HCT116 (cell line): Measurements from ENCODE around the gene PRKN. TPM values are rescaled to one million over a fixed set of nuclear protein-coding genes. Genes with fewer than 3 reads are reported as not detected.

ENCODE experiments used
- ATAC-seq: fragments of 200-7000 bp; cut with Tn5 transposase; 2 replicates; pipeline ENCODE4 v1.9.1; 2020; ENCODE audit warnings: mild to moderate bottlenecking, moderate library complexity
- BruUV-seq: library from RNA; stranded (reverse); fragments of 400-500 nt; replicated peaks from 2 replicates; lab custom pipeline; 2021; lab: Mats Ljungman, UMichigan
- CTCF ChIA-PET: fragments of 300-600 bp; sonication (Branson Sonifier 250); formaldehyde crosslinking; loops from one replicate; lab custom pipeline; 2021; ENCODE audit warnings: antibody characterized with exemption; lab: Charles Lee
- POLR2A ChIA-PET: fragments of 300-600, 350-600 bp; sonication (Branson Sonifier 250); formaldehyde crosslinking; loops from one replicate; lab custom pipeline; 2021; ENCODE audit warnings: antibody characterized with exemption; lab: Charles Lee
- RAD21 ChIA-PET, 2 experiments: fragments of 300-600 bp; sonication (Branson Sonifier 250); formaldehyde crosslinking; loops; one replicate each; lab custom pipeline; 2023; ENCODE audit warnings: low total read pairs in 2 of 2; ENCODE audit not compliant: uncharacterized antibody in 2 of 2, unreplicated experiment in 2 of 2, low non-redundant PET in 1 of 2; lab: Charles Lee
- DNase-seq: peaks from one replicate; pipeline ENCODE4 v3.0.0-alpha.2; 2010; ENCODE audit warnings: low read depth, low spot score
- H2AFZ ChIP-seq: fragments of 200-600 bp; shearing (Covaris generic), sonication (generic); 2 replicates; pipeline ENCODE4 v1.6.1; 2017; ENCODE audit warnings: low read depth, mixed run types, mixed read lengths, antibody characterized with exemption, low read length; ENCODE audit not compliant: poor library complexity, severe bottlenecking
- H3K27ac ChIP-seq: 2 replicates; pipeline ENCODE4 v1.5.1; 2012; ENCODE audit warnings: low read depth, low read length
- H3K27me3 ChIP-seq: fragments of 200-600 bp; sonication (generic); 2 replicates; pipeline ENCODE4 v1.6.1; 2016; ENCODE audit warnings: mixed run types, low read length, mixed read lengths; ENCODE audit not compliant: insufficient read depth
- H3K36me3 ChIP-seq, 2 experiments: fragments of 200-500 bp in 1 of 2; fragments of 200-600 bp in 1 of 2; sonication (Bioruptor generic) in 1 of 2; sonication (generic) in 1 of 2; 2 replicates each; pipeline versions ENCODE4 v1.5.1 to v1.6.1; 2014 to 2016; ENCODE audit warnings: low read length in 2 of 2, inconsistent platforms in 1 of 2, mixed read lengths in 1 of 2, mixed run types in 1 of 2; ENCODE audit not compliant: insufficient read depth in 2 of 2, control insufficient read depth in 1 of 2
- H3K4me1 ChIP-seq, 2 experiments: fragments of 200-600 bp in 1 of 2; sonication (generic) in 1 of 2; 2 replicates each; pipeline versions ENCODE4 v1.5.1 to v1.6.1; 2012 to 2017; ENCODE audit warnings: low read length in 2 of 2, inconsistent platforms in 1 of 2, mild to moderate bottlenecking in 1 of 2, mixed read lengths in 1 of 2, mixed run types in 1 of 2, moderate library complexity in 1 of 2; ENCODE audit not compliant: insufficient read depth in 2 of 2, control insufficient read depth in 1 of 2
- H3K4me2 ChIP-seq: fragments of 200-600 bp; sonication (generic); 2 replicates; pipeline ENCODE4 v1.6.1; 2017; ENCODE audit warnings: mixed run types, low read length, mixed read lengths
- H3K4me3 ChIP-seq, 2 experiments: fragments of 200-600 bp in 1 of 2; sonication (generic) in 1 of 2; replicated peaks in 1 of 2; 2 replicates each; pipeline ENCODE4 v1.5.1; 2011 to 2016; ENCODE audit warnings: low read length in 2 of 2, control low read depth in 1 of 2, low read depth in 1 of 2, mild to moderate bottlenecking in 1 of 2, mixed read lengths in 1 of 2, mixed run types in 1 of 2
- H3K79me2 ChIP-seq: fragments of 200-600 bp; sonication (generic); 2 replicates; pipeline ENCODE4 v1.6.1; 2017; ENCODE audit warnings: mild to moderate bottlenecking, mixed run types, low read length, moderate library complexity, mixed read lengths; ENCODE audit not compliant: insufficient read depth
- H3K9ac ChIP-seq: fragments of 200-600 bp; sonication (generic); 2 replicates; pipeline ENCODE4 v1.6.1; 2016; ENCODE audit warnings: low read length, mixed read lengths
- H3K9me2 ChIP-seq: fragments of 200-600 bp; sonication (generic), shearing (Covaris generic); 2 replicates; pipeline ENCODE4 v1.6.1; 2017; ENCODE audit warnings: mixed run types, mild to moderate bottlenecking, moderate library complexity; ENCODE audit not compliant: insufficient read depth
- H3K9me3 ChIP-seq, 2 experiments: fragments of 200-500 bp in 1 of 2; fragments of 200-600 bp in 1 of 2; sonication (Bioruptor generic) in 1 of 2; sonication (generic) in 1 of 2; 2 replicates each; pipeline ENCODE4 v1.6.1; 2014 to 2017; ENCODE audit warnings: low read length in 2 of 2, mixed read lengths in 2 of 2, inconsistent platforms in 1 of 2, low read depth in 1 of 2, mild to moderate bottlenecking in 1 of 2, mixed run types in 1 of 2, moderate library complexity in 1 of 2; ENCODE audit not compliant: control insufficient read depth in 1 of 2, insufficient read depth in 1 of 2
- H4K20me1 ChIP-seq: fragments of 200-600 bp; sonication (generic), shearing (Covaris generic); 2 replicates; pipeline ENCODE4 v1.6.1; 2017; ENCODE audit warnings: mixed run types, mild to moderate bottlenecking, moderate library complexity; ENCODE audit not compliant: insufficient read depth
- CBX3 ChIP-seq: IDR thresholded peaks from 2 replicates; pipeline ENCODE4 v1.6.1; 2012; ENCODE audit warnings: low read depth
- CEBPB ChIP-seq: IDR thresholded peaks from 2 replicates; pipeline ENCODE4 v1.6.1; 2012; ENCODE audit warnings: low read depth
- EGR1 ChIP-seq: IDR thresholded peaks from 2 replicates; pipeline ENCODE4 v1.6.1; 2012; ENCODE audit warnings: low read depth
- ELF1 ChIP-seq: IDR thresholded peaks from 2 replicates; pipeline ENCODE4 v1.6.1; 2012; ENCODE audit warnings: low read depth, borderline replicate concordance
- EZH2 ChIP-seq: fragments of 200-600 bp; sonication (generic); IDR thresholded peaks from 2 replicates; pipeline ENCODE4 v1.6.1; 2017; ENCODE audit warnings: antibody characterized with exemption, mixed run types
- EZH2phosphoT487 ChIP-seq: fragments of 200-600 bp; IDR thresholded peaks from 2 replicates; pipeline ENCODE4 v1.6.1; 2018; ENCODE audit warnings: antibody characterized with exemption, borderline replicate concordance
- FOSL1 ChIP-seq: IDR thresholded peaks from 2 replicates; pipeline ENCODE4 v1.6.1; 2012; ENCODE audit warnings: low read depth
- POLR2A ChIP-seq: IDR thresholded peaks from 2 replicates; pipeline ENCODE4 v1.7.0; 2011; ENCODE audit warnings: borderline replicate concordance; ENCODE audit not compliant: insufficient read depth, insufficient read length; ENCODE audit errors: extremely low read depth
- POLR2AphosphoS5 ChIP-seq: IDR thresholded peaks from 2 replicates; pipeline ENCODE4 v1.6.1; 2011; ENCODE audit warnings: mild to moderate bottlenecking, low read depth, low read length, moderate library complexity
- RAD21 ChIP-seq: IDR thresholded peaks from 2 replicates; pipeline ENCODE4 v1.6.1; 2012; ENCODE audit warnings: low read depth, mild to moderate bottlenecking
- SP1 ChIP-seq: IDR thresholded peaks from 2 replicates; pipeline ENCODE4 v1.6.1; 2012; ENCODE audit warnings: low read depth
- SRF ChIP-seq: IDR thresholded peaks from 2 replicates; pipeline ENCODE4 v1.6.1; 2012; ENCODE audit warnings: low read depth
- YY1 ChIP-seq: IDR thresholded peaks from 2 replicates; pipeline ENCODE4 v1.6.1; 2011; ENCODE audit warnings: low read length, low read depth, moderate library complexity, mild to moderate bottlenecking; ENCODE audit not compliant: insufficient replicate concordance; ENCODE audit errors: extremely low read depth
- ZFX ChIP-seq: fragments of 450-650 bp; IDR thresholded peaks from 2 replicates; pipeline ENCODE4 v1.6.1; 2017
- intact Hi-C: fragments of 100-400 bp; cut with micrococcal nuclease; formaldehyde crosslinking; loops from 2 replicates; pipeline ENCODE4 v1.10.0; 2022
- total RNA-seq: library from RNA; stranded (reverse); gene quantifications from one replicate; pipeline ENCODE4 v1.2.1, GENCODE V29; 2021; ENCODE audit not compliant: unreplicated experiment
- TF ChIP-seq, protein P1 (sequence below): IDR thresholded peaks from 2 replicates; pipeline ENCODE4 v1.6.1; 2011; ENCODE audit warnings: mild to moderate bottlenecking, low read length, moderate library complexity; ENCODE audit not compliant: insufficient replicate concordance; ENCODE audit errors: extremely low read depth
- TF ChIP-seq, protein P2 (sequence below), 3 experiments: fragments of 200-600 bp in 1 of 3; sonication (generic) in 1 of 3; IDR thresholded peaks in 2 of 3; conservative IDR thresholded peaks in 1 of 3; 2 replicates each; pipeline ENCODE4 v1.5.1; 2012 to 2017; ENCODE audit warnings: low read depth in 2 of 3, low read length in 2 of 3, antibody characterized with exemption in 1 of 3, borderline replicate concordance in 1 of 3, control low read depth in 1 of 3, mild to moderate bottlenecking in 1 of 3, mixed read lengths in 1 of 3, mixed run types in 1 of 3, moderate library complexity in 1 of 3; ENCODE audit not compliant: insufficient read depth in 1 of 3
- TF ChIP-seq, protein P3 (sequence below): IDR thresholded peaks from 2 replicates; pipeline ENCODE4 v1.6.1; 2012; ENCODE audit warnings: low read depth

Gene PRKN
- total RNA-seq, 1 experiment from 2014 or later, result 2.6 TPM

DNA sequence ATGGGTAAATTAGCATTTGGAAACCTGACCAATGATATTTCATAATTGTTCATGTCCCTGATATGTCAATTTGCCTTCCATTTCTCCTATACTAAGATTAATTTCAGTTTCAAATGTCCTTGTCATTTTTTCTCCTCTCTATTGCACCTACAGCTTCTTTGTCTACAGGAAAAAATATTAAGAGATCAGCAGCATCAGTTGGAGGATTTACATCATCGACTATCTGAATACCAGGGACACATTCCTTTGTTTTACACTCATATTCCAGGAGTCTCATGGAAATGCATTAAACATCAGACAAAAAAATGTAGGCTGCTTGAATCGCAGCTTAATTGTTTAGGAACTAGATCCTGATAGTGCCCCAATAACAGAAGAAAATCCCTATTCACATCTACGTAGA, 188.2 kb downstream of the PRKN start:
- H3K4me3 ChIP-seq, result no peak overlapping the region
- ChIA-PET CTCF (no interaction called here), POLR2A (no interaction called here), RAD21 (no interaction called here)
- H3K36me3 ChIP-seq, result no peaks in the 10 kb centered on the region
- no TSS peak for BruUV-seq
- H3K27me3 ChIP-seq, result no peaks in the 10 kb centered on the region
- H2AFZ ChIP-seq, result no peak overlapping the region
- ATAC-seq, result no peak
- TF ChIP-seq YY1, result no peak
- TF ChIP-seq POLR2A, result no peak
- no peak for TF ChIP-seq SRF
- TF ChIP-seq CBX3, result no peak
- TF ChIP-seq ELF1, result no peak
- no peak for TF ChIP-seq POLR2AphosphoS5
- TF ChIP-seq, protein P1, sequence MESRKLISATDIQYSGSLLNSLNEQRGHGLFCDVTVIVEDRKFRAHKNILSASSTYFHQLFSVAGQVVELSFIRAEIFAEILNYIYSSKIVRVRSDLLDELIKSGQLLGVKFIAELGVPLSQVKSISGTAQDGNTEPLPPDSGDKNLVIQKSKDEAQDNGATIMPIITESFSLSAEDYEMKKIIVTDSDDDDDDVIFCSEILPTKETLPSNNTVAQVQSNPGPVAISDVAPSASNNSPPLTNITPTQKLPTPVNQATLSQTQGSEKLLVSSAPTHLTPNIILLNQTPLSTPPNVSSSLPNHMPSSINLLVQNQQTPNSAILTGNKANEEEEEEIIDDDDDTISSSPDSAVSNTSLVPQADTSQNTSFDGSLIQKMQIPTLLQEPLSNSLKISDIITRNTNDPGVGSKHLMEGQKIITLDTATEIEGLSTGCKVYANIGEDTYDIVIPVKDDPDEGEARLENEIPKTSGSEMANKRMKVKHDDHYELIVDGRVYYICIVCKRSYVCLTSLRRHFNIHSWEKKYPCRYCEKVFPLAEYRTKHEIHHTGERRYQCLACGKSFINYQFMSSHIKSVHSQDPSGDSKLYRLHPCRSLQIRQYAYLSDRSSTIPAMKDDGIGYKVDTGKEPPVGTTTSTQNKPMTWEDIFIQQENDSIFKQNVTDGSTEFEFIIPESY, result no peak
- no peak for TF ChIP-seq EZH2
- TF ChIP-seq ZFX, result no peak
- TF ChIP-seq EZH2phosphoT487, result no peak
- TF ChIP-seq, protein P2, sequence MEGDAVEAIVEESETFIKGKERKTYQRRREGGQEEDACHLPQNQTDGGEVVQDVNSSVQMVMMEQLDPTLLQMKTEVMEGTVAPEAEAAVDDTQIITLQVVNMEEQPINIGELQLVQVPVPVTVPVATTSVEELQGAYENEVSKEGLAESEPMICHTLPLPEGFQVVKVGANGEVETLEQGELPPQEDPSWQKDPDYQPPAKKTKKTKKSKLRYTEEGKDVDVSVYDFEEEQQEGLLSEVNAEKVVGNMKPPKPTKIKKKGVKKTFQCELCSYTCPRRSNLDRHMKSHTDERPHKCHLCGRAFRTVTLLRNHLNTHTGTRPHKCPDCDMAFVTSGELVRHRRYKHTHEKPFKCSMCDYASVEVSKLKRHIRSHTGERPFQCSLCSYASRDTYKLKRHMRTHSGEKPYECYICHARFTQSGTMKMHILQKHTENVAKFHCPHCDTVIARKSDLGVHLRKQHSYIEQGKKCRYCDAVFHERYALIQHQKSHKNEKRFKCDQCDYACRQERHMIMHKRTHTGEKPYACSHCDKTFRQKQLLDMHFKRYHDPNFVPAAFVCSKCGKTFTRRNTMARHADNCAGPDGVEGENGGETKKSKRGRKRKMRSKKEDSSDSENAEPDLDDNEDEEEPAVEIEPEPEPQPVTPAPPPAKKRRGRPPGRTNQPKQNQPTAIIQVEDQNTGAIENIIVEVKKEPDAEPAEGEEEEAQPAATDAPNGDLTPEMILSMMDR (IDR thresholded peaks at IDR 0.05 in 2 of 3, conservative IDR thresholded peaks at IDR 0.05 in 1 of 3; ENCODE audit: borderline replicate concordance in 1 of 3, insufficient read depth in 1 of 3, low read depth in 2 of 3, low read length in 2 of 3), result no peak
- TF ChIP-seq, protein P3, sequence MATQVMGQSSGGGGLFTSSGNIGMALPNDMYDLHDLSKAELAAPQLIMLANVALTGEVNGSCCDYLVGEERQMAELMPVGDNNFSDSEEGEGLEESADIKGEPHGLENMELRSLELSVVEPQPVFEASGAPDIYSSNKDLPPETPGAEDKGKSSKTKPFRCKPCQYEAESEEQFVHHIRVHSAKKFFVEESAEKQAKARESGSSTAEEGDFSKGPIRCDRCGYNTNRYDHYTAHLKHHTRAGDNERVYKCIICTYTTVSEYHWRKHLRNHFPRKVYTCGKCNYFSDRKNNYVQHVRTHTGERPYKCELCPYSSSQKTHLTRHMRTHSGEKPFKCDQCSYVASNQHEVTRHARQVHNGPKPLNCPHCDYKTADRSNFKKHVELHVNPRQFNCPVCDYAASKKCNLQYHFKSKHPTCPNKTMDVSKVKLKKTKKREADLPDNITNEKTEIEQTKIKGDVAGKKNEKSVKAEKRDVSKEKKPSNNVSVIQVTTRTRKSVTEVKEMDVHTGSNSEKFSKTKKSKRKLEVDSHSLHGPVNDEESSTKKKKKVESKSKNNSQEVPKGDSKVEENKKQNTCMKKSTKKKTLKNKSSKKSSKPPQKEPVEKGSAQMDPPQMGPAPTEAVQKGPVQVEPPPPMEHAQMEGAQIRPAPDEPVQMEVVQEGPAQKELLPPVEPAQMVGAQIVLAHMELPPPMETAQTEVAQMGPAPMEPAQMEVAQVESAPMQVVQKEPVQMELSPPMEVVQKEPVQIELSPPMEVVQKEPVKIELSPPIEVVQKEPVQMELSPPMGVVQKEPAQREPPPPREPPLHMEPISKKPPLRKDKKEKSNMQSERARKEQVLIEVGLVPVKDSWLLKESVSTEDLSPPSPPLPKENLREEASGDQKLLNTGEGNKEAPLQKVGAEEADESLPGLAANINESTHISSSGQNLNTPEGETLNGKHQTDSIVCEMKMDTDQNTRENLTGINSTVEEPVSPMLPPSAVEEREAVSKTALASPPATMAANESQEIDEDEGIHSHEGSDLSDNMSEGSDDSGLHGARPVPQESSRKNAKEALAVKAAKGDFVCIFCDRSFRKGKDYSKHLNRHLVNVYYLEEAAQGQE, result no peak
- no peak for TF ChIP-seq FOSL1
- no peak for TF ChIP-seq SP1
- no peak for TF ChIP-seq CEBPB
- TF ChIP-seq EGR1, result no peak
- TF ChIP-seq RAD21, result no peak
- H3K9ac ChIP-seq, result no peak overlapping the region
- no peaks in the 10 kb centered on the region for H3K9me3 ChIP-seq
- H3K27ac ChIP-seq, result no peak overlapping the region
- no peaks in the 10 kb centered on the region for H3K4me1 ChIP-seq
- no peaks in the 10 kb centered on the region for H3K79me2 ChIP-seq
- H3K4me2 ChIP-seq, result no peak overlapping the region
- H4K20me1 ChIP-seq, result no peaks in the 10 kb centered on the region
- intact Hi-C loops, result no loop called here
- DNase-seq, result no peak
- no peaks in the 10 kb centered on the region for H3K9me2 ChIP-seq
